Measurements from ENCODE around the gene BMF.

Gene BMF

DNA sequence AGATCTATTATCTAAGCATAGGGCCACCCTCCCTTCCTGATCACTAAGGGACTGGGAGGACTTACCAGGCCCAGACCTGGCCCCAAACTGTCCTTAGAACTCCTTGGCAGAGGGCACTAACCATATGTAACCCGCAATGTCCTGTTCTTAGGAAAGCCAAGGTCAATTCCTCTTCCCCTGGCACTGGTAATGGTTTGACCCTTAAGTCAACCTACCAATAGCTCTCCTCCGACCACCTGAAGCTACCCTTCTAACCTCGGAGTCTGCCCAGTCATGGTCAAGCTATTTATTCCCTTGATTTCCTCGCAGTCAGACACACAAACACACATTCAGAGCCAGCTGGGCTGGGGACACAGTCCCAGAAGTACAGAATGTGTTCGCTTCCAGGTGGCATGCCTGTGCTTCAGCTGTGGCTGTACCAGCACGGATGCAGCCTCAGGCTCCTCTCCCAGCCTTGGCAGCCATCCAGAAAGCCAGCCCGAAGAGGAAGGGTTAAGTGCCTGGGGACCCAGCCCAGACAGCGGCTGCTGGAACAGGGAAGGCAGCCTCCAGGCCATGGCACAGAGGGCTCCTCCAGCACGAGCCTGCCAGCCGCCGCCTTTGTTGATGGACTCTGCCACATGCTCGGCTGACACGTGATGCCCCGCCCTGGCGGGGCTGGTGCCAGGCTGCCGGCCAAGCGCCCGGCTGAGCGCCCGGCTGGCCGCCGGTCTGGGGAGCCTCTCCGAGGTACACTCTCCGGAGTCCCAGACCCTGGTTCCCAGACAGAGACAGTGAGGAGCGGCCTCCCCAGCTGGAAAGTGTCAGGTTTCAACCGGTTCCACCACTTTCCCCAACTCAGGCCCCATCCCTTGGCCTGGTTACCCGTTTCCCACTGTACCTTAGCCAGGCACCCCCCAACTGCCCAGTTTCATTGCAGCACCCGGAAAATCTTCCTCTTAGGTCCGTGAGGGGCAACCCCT, 5.5 kb downstream of the BMF start:
- peak; percentile 80 for DNase-seq

- no peak for DNase-seq
Observed at GRCh38 chr15:40100947-40101905, 7.5 kb downstream of the BMF start.

DNA sequence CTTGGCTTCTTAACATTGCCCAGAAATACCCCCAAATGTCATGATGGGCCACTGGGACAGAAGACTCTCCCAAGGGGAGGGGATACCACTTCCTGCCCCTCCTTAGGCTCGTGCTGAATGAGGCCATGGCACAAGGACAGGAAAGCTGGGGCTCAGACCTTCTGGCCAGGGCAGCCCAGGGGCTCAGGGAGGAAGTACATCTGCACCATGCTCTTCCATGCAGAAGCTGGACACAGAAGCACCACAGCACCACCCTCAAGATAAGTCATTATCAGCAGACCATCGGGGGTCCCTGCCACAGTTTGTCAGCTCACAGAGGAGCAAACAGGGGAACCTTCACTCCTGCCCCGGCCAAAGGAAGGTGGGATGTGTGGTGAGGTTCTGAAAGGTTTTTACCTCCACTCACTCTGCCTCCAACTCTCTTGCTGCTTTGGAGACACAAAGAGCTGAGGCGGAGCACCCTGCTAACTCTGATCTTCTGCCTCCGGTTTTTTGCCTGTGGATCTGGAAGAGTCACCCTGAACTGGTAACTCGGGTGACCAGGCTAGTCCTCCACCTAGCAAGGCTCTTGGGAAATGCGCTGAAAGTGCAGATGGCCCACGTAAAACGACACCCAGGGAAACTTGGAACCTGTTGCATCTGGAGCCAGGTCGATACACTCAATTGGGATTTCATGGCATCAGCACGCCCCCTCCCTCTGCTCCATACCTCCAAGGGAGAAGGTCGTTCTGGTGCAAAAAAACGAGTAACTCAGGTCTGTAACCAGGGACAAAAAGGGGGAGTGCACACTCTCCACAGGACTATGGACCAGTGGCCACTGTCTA, 8.3 kb downstream of the BMF start:
- DNase-seq: no peak

- DNase-seq: peak; percentile 94
Observed at GRCh38 chr15:40098489-40099261, 10.0 kb downstream of the BMF start.

GRCh38 chr15:40097968-40098476, 10.7 kb downstream of the BMF start:
- no peak for DNase-seq

- no peak for DNase-seq
Observed at GRCh38 chr15:40097096-40097967, 11.3 kb downstream of the BMF start.

GRCh38 chr15:40096094-40096891, 12.4 kb downstream of the BMF start:
- DNase-seq: no peak

- no peak for DNase-seq
Observed at GRCh38 chr15:40095371-40096093, 13.1 kb downstream of the BMF start.

DNA sequence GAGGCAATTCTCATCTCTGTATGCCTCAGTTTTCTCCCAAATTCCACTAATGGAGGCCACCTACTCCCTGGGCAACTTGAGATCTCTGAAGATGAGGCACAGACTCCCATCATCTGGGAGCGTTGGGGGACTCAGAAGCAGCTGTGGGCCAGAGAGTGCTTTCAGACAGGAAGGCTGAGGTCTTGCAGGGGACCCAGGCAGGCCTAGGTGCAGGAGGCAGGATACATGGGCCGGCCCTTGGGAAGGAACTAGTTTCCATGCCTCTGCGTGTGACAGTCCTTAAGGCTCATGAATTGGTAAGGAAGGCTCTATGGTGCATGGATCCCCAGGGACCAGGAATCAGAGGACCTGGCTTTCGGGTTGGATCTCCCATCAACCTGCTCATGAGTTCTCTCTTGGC, 14.5 kb downstream of the BMF start:
- DNase-seq: no peak

GRCh38 chr15:40092979-40093869, 15.5 kb downstream of the BMF start:
- no peak for DNase-seq

DNA sequence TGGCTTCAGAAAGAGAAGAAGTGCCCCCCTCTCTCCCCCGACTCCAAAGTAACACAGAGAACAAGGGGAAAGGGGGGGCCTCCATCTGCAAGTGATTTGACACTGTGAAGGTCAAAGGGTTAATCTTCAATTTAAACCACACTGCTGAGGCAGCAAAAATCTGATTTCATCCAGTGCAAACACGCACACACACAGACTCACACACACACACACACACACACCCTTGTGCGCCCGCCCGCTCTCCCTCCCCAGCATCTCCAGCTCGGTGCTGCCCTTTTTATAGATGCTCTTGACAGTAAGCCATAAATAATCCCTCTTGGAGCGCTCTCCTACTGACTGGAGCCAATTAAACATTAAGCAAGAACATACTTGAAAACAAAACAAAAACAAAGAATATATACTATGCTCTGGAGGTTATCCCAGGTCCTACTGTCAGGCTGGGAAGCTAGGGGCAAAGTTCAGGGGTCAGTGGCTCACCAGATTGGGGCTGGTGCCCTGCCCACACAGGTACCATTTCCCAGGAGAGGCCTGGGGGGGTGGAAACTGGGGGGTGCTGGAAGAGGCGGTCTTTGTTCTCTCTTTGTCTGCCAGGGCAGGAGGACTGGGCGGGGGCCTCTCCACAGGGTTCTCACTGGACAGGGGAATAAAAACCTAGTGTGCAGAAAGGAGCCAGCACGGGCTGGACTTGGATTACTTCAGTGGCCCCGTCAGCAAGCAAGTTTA, 16.3 kb downstream of the BMF start:
- DNase-seq: peak; percentile 97

DNA sequence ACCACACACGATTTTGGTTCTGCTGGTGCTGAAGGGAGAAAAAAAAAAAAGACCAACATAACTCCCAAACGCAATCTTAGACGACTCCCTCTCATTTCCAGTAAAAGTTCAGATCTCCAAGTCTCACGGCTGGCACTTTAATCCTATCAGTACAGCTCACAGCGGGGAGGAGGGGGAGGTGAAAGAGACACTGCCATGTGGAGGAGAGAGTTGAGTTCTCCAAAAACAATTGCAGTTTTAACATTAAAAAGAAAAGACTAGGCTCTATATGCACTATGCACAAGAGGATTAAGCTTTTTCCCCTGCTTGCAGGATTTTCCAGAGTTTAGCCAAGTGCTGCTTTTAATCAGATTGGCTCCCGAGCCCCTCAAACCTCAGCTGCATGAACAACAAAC, 16.8 kb downstream of the BMF start:
- peak; percentile 72 for DNase-seq

GRCh38 chr15:40090774-40091455, 17.8 kb downstream of the BMF start:
- DNase-seq: no peak

DNA sequence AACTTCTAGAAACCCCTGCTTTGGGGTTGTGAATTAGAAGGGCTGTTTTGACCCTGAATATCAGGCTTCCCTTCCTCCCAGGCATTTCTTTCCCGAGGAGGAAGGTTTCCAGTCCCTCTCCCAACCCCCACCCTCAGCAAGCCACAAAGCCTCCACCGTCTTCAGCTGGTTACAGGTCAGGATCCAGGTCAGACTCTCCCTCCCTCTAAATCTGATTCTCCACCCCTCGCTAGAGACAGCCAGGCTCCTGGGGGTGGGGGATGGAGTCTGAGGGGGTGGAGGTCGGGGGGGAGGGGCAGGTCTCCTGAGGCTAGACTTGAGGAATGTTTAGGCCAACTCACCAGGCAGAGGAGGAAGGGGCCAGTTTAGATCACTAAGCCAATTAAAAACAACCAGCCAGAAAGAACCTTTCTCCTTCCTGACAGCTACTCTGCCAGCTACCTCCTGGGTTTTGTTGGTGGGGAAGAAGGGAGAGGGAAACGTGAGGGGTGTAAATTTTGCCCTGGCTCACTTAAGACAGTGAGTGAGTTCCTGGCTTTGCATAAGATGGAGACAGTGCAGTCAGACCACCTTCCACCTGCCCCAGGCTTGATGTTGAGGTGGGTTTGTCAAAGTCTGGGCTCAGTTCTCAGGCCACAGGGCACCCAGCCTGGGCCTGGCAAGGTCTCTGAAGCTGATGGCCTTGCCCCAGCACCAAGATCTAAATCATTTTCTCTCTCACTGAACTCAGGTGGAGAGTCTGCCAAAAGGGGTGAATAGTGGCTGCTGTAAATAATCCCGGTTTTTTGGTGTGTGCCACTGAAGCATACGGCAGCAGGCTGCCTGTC, 19.5 kb downstream of the BMF start:
- DNase-seq: peak; percentile 74
